ENCODE measurements around the gene SPSB1.

SPSB1 gene

GRCh38 chr1:9292361-9293240 is at the start of gene SPSB1:
Gene SPSB1, plus strand, starts transcription at chr1:9292894. Its CDS starts 62,998 bp downstream, at chr1:9355892.
- TF ChIP-seq CTCF (IDR thresholded peaks at IDR 0.05; ENCODE audit: control insufficient read depth, insufficient read depth, low read depth, low read length, missing control alignments): no peak
- DNase-seq (ENCODE audit: low read depth): no peak
- H3K4me3 ChIP-seq (ENCODE audit: control insufficient read depth, low read depth, low read length): peak within 1 kb of the TSS; percentile 94

GRCh38 chr1:9243066-9243739 is 49.5 kb upstream of the SPSB1 start:
- no peak for DNase-seq (ENCODE audit: low read depth)
- no peak overlapping the region for H3K4me3 ChIP-seq (ENCODE audit: control insufficient read depth, low read depth, low read length)
- no peak for TF ChIP-seq CTCF (IDR thresholded peaks at IDR 0.05; ENCODE audit: control insufficient read depth, insufficient read depth, low read depth, low read length, missing control alignments)

- H3K4me3 ChIP-seq (ENCODE audit: control insufficient read depth, low read depth, low read length): no peak overlapping the region
- TF ChIP-seq CTCF (IDR thresholded peaks at IDR 0.05; ENCODE audit: control insufficient read depth, insufficient read depth, low read depth, low read length, missing control alignments): no peak
- no peak for DNase-seq (ENCODE audit: low read depth)
Observed at GRCh38 chr1:9244501-9245229, 48.0 kb upstream of the SPSB1 start.

GRCh38 chr1:9245230-9245619 is 47.5 kb upstream of the SPSB1 start:
- H3K4me3 ChIP-seq (ENCODE audit: control insufficient read depth, low read depth, low read length): no peak overlapping the region
- no peak for TF ChIP-seq CTCF (IDR thresholded peaks at IDR 0.05; ENCODE audit: control insufficient read depth, insufficient read depth, low read depth, low read length, missing control alignments)
- DNase-seq (ENCODE audit: low read depth): no peak

GRCh38 chr1:9245661-9246060 is 47.0 kb upstream of the SPSB1 start:
- DNase-seq (ENCODE audit: low read depth): no peak
- no peak for TF ChIP-seq CTCF (IDR thresholded peaks at IDR 0.05; ENCODE audit: control insufficient read depth, insufficient read depth, low read depth, low read length, missing control alignments)
- no peak overlapping the region for H3K4me3 ChIP-seq (ENCODE audit: control insufficient read depth, low read depth, low read length)

GRCh38 chr1:9246215-9246614 is 46.5 kb upstream of the SPSB1 start:
- TF ChIP-seq CTCF (IDR thresholded peaks at IDR 0.05; ENCODE audit: control insufficient read depth, insufficient read depth, low read depth, low read length, missing control alignments): no peak
- H3K4me3 ChIP-seq (ENCODE audit: control insufficient read depth, low read depth, low read length): no peak overlapping the region
- no peak for DNase-seq (ENCODE audit: low read depth)

Data from AG09309 (cell line).